DND-41 (cell line): ENCODE data around the gene RSPH9.

Experiments used
- ATAC-seq: fragments of 200-7000 bp; cut with Tn5 transposase; 3 replicates; pipeline ENCODE4 v1.9.1; 2021; ENCODE audit warnings: low read depth; ENCODE audit not compliant: insufficient read depth
- DNase-seq: peaks from one replicate; pipeline ENCODE4 v3.0.0-alpha.2; 2020
- H2AFZ ChIP-seq: 2 replicates; pipeline ENCODE4 v1.6.0; 2012; ENCODE audit warnings: low read depth, low read length
- H3K27ac ChIP-seq: 2 replicates; pipeline ENCODE4 v1.5.1; 2012; ENCODE audit warnings: low read length, inconsistent platforms
- H3K27me3 ChIP-seq: fragments of 200-600 bp; sonication (generic); 2 replicates; pipeline ENCODE4 v1.6.0; 2012; ENCODE audit warnings: low read length, mild to moderate bottlenecking, inconsistent platforms; ENCODE audit not compliant: insufficient read depth, poor library complexity
- H3K36me3 ChIP-seq: 2 replicates; pipeline ENCODE4 v1.5.1; 2012; ENCODE audit warnings: low read length, inconsistent platforms; ENCODE audit not compliant: insufficient read depth
- H3K4me1 ChIP-seq: 2 replicates; pipeline ENCODE4 v1.5.1; 2012; ENCODE audit warnings: mild to moderate bottlenecking, low read length; ENCODE audit not compliant: insufficient read depth
- H3K4me2 ChIP-seq: 2 replicates; pipeline ENCODE4 v1.6.0; 2012; ENCODE audit warnings: mild to moderate bottlenecking, moderate library complexity, low read length, inconsistent platforms; ENCODE audit not compliant: insufficient read depth
- H3K4me3 ChIP-seq, 2 experiments: fragments of 200-600 bp in 1 of 2; shearing (Covaris generic) in 1 of 2; 2 replicates each; pipeline ENCODE4 v1.5.1; 2012 to 2016; ENCODE audit warnings: inconsistent platforms in 2 of 2, low read length in 2 of 2, mild to moderate bottlenecking in 2 of 2, low read depth in 1 of 2, moderate library complexity in 1 of 2
- H3K79me2 ChIP-seq: 2 replicates; pipeline ENCODE4 v1.6.0; 2012; ENCODE audit warnings: low read length, inconsistent platforms; ENCODE audit not compliant: insufficient read depth
- H3K9ac ChIP-seq: 2 replicates; pipeline ENCODE4 v1.6.0; 2012; ENCODE audit warnings: low read depth, mild to moderate bottlenecking, inconsistent platforms, low read length, moderate library complexity
- H3K9me3 ChIP-seq: 2 replicates; pipeline ENCODE4 v1.5.1; 2012; ENCODE audit warnings: low read length, moderate library complexity, mild to moderate bottlenecking, inconsistent platforms; ENCODE audit not compliant: insufficient read depth, severe bottlenecking
- H4K20me1 ChIP-seq: 2 replicates; pipeline ENCODE4 v1.6.0; 2012; ENCODE audit warnings: low read length; ENCODE audit not compliant: insufficient read depth
- EZH2 ChIP-seq: IDR thresholded peaks from 3 replicates; pipeline ENCODE4 v1.6.1; 2012; ENCODE audit warnings: borderline replicate concordance, low read depth, mild to moderate bottlenecking, moderate library complexity, low read length, inconsistent platforms; ENCODE audit not compliant: severe bottlenecking
- TF ChIP-seq, protein P1 (sequence below): IDR thresholded peaks from 2 replicates; pipeline ENCODE4 v1.5.1; 2012; ENCODE audit warnings: borderline replicate concordance, low read length, moderate library complexity, mild to moderate bottlenecking; ENCODE audit not compliant: poor library complexity, severe bottlenecking; ENCODE audit errors: extremely low read depth

The RSPH9 gene

DNA sequence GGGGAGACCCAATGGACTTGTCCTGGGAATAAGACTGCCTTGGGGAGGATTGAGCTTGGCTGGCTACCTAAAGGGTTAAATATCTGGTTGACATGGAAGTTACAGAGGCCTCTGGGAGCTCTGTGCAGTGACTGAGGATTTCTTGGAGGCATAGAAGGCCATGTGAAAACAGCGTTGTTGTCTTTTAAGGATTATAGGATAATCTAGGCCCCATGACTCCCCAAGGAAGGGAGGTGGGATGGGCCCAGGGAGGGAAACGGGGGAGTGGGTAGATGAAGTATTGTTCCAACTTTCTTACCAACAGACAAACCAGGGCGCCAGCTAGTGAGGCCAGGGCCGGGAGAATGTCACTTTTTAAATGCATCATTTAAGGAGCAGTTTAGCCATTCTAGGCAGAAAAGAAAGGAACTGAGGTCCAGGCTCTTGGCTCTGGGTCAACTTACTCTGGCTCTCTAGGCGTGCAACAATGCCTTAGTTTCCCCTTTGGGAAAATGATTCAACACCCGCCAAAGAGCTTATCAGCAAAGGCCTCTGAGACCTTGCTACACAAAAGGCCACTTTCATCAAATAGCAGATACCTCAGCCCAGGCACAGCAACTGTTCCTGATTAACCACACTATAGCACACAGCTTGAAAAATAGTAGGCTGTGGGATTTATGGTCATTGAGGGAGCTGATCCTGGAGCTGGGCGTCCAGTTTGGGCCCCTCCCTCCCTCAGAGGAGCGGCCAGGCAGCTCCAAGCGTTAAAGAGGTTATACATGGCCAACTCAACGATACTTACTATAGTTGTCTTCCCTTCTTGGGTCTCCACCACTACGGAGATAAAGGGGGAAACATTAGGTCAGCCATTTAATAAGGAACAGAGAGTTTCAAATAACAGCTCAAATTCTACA, 35.7 kb downstream of the RSPH9 start:
- no peaks in the 10 kb centered on the region for H3K27me3 ChIP-seq
- no peaks in the 10 kb centered on the region for H3K9me3 ChIP-seq
- DNase-seq: no peak
- ATAC-seq: no peak
- H3K4me3 ChIP-seq: no peak overlapping the region
- no peak overlapping the region for H2AFZ ChIP-seq
- H3K4me1 ChIP-seq: peaks cover 7% of the 10 kb centered on the region; the same call in 1 of the 2 replicates
- peaks cover 67% of the 10 kb centered on the region for H3K36me3 ChIP-seq
- TF ChIP-seq EZH2: no peak
- TF ChIP-seq, protein P1, sequence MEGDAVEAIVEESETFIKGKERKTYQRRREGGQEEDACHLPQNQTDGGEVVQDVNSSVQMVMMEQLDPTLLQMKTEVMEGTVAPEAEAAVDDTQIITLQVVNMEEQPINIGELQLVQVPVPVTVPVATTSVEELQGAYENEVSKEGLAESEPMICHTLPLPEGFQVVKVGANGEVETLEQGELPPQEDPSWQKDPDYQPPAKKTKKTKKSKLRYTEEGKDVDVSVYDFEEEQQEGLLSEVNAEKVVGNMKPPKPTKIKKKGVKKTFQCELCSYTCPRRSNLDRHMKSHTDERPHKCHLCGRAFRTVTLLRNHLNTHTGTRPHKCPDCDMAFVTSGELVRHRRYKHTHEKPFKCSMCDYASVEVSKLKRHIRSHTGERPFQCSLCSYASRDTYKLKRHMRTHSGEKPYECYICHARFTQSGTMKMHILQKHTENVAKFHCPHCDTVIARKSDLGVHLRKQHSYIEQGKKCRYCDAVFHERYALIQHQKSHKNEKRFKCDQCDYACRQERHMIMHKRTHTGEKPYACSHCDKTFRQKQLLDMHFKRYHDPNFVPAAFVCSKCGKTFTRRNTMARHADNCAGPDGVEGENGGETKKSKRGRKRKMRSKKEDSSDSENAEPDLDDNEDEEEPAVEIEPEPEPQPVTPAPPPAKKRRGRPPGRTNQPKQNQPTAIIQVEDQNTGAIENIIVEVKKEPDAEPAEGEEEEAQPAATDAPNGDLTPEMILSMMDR: no peak
- no peak overlapping the region for H3K4me2 ChIP-seq
- H3K79me2 ChIP-seq: peaks cover 50% of the 10 kb centered on the region
- H4K20me1 ChIP-seq: peaks cover 49% of the 10 kb centered on the region; the same call in 1 of the 2 replicates
- no peak overlapping the region for H3K27ac ChIP-seq
- no peak overlapping the region for H3K9ac ChIP-seq

DNA sequence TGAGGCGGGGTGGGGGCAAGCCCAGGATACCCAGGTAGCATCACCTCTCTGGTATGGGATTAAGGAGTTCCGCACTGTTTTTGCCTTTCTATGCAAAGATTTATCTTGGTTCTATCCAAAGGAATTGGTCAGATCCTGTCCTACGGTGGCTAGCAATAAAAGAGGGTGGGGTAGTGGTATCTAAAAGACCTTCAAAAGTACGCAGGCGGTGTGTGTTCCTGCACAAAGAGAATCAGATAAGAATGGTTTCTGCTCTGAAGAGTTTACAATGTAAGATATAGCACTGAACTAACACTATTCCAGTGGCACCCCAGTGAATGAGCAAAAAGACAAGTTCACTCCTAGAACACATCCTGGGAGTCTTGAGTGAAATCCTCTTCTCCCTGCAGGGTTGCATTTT, 36.5 kb downstream of the RSPH9 start:
- H4K20me1 ChIP-seq: peaks cover 49% of the 10 kb centered on the region; the same call in 1 of the 2 replicates
- H3K9ac ChIP-seq: no peak overlapping the region
- peaks cover 60% of the 10 kb centered on the region for H3K36me3 ChIP-seq

GRCh38 chr6:43682724-43683429, 38.0 kb downstream of the RSPH9 start:
- H2AFZ ChIP-seq: no peak overlapping the region
- no peak overlapping the region for H3K4me3 ChIP-seq
- no peak overlapping the region for H3K4me2 ChIP-seq
- H3K4me1 ChIP-seq: peaks cover 24% of the 10 kb centered on the region
- peaks cover 44% of the 10 kb centered on the region for H3K36me3 ChIP-seq
- H3K9ac ChIP-seq: no peak overlapping the region
- peaks cover 73% of the 10 kb centered on the region for H3K79me2 ChIP-seq
- TF ChIP-seq, protein P1: no peak
- TF ChIP-seq EZH2: no peak
- DNase-seq (no peak), ATAC-seq (no peak)
- H3K9me3 ChIP-seq: no peaks in the 10 kb centered on the region
- H3K27ac ChIP-seq: no peak overlapping the region
- no peaks in the 10 kb centered on the region for H3K27me3 ChIP-seq
- H4K20me1 ChIP-seq: peaks cover 49% of the 10 kb centered on the region; the same call in 1 of the 2 replicates

More for the DNA sequence above, 36.5 kb downstream of the RSPH9 start:
- no peak overlapping the region for H3K4me2 ChIP-seq
- H3K79me2 ChIP-seq: peaks cover 57% of the 10 kb centered on the region
- DNase-seq: no peak
- no peaks in the 10 kb centered on the region for H3K9me3 ChIP-seq
- no peak for ATAC-seq
- H3K27ac ChIP-seq: no peak overlapping the region
- no peak overlapping the region for H2AFZ ChIP-seq
- TF ChIP-seq EZH2: no peak
- TF ChIP-seq, protein P1: no peak
- H3K4me3 ChIP-seq: no peak overlapping the region
- peaks cover 14% of the 10 kb centered on the region for H3K4me1 ChIP-seq
- no peaks in the 10 kb centered on the region for H3K27me3 ChIP-seq
